GM23248 (cell line): ENCODE results near the gene OR52N2. TPM values are rescaled to one million over a fixed set of nuclear protein-coding genes. Genes with fewer than 3 reads are reported as not detected.

ENCODE experiments used
- DNase-seq: peaks from one replicate; pipeline ENCODE4 v3.0.0-alpha.2; 2015
- H2AFZ ChIP-seq: fragments of 200-600 bp; sonication (generic); 2 replicates; pipeline ENCODE4 v1.6.1; 2016; ENCODE audit warnings: antibody characterized with exemption
- H3F3A ChIP-seq: fragments of 200-600 bp; sonication (generic); 2 replicates; pipeline ENCODE4 v1.6.1; 2016; ENCODE audit warnings: mild to moderate bottlenecking, antibody characterized with exemption, mixed run types; ENCODE audit not compliant: insufficient read depth
- H3K27ac ChIP-seq: fragments of 200-600 bp; sonication (generic); 2 replicates; pipeline ENCODE4 v1.5.1; 2016; ENCODE audit warnings: mild to moderate bottlenecking
- H3K27me3 ChIP-seq: fragments of 200-600 bp; sonication (generic); replicated peaks from 2 replicates; pipeline ENCODE4 v1.6.1; 2016; ENCODE audit warnings: mild to moderate bottlenecking; ENCODE audit not compliant: insufficient read depth
- H3K36me3 ChIP-seq: fragments of 200-600 bp; sonication (generic); 2 replicates; pipeline ENCODE4 v1.6.1; 2016; ENCODE audit warnings: low read depth, mild to moderate bottlenecking
- H3K4me1 ChIP-seq: fragments of 200-600 bp; sonication (generic); 2 replicates; pipeline ENCODE4 v1.6.1; 2016; ENCODE audit warnings: mild to moderate bottlenecking; ENCODE audit not compliant: insufficient read depth
- H3K4me2 ChIP-seq: fragments of 200-600 bp; sonication (generic); one replicate; pipeline ENCODE4 v1.6.1; 2016; ENCODE audit warnings: mild to moderate bottlenecking; ENCODE audit not compliant: unreplicated experiment
- H3K4me3 ChIP-seq: fragments of 200-600 bp; sonication (generic); 2 replicates; pipeline ENCODE4 v1.5.1; 2016; ENCODE audit warnings: mild to moderate bottlenecking
- H3K79me2 ChIP-seq: fragments of 200-600 bp; sonication (generic); 2 replicates; pipeline ENCODE4 v1.6.1; 2016; ENCODE audit warnings: mild to moderate bottlenecking; ENCODE audit not compliant: insufficient read depth
- H3K9ac ChIP-seq: fragments of 200-600 bp; sonication (generic); 2 replicates; pipeline ENCODE4 v1.6.1; 2016; ENCODE audit warnings: mild to moderate bottlenecking
- H3K9me2 ChIP-seq: fragments of 200-600 bp; sonication (generic); 2 replicates; pipeline ENCODE4 v1.6.1; 2016; ENCODE audit warnings: mixed run types, mild to moderate bottlenecking, moderate library complexity; ENCODE audit not compliant: insufficient read depth
- H3K9me3 ChIP-seq: fragments of 200-600 bp; sonication (generic); one replicate; pipeline ENCODE4 v1.6.1; 2017; ENCODE audit warnings: low read depth
- H4K20me1 ChIP-seq: fragments of 200-600 bp; sonication (generic); 2 replicates; pipeline ENCODE4 v1.6.0; 2016; ENCODE audit not compliant: insufficient read depth
- EZH2 ChIP-seq: fragments of 200-600 bp; sonication (generic); IDR thresholded peaks from 2 replicates; pipeline ENCODE4 v1.6.1; 2018; ENCODE audit warnings: antibody characterized with exemption, mild to moderate bottlenecking; ENCODE audit not compliant: insufficient read depth, poor library complexity, severe bottlenecking
- EZH2phosphoT487 ChIP-seq: fragments of 200-600 bp; sonication (generic); IDR thresholded peaks from 2 replicates; pipeline ENCODE4 v1.6.1; 2018; ENCODE audit warnings: antibody characterized with exemption, moderate library complexity, mild to moderate bottlenecking, low read depth; ENCODE audit not compliant: insufficient read depth
- WGBS, 2 experiments: methylation state at CpG; one replicate each; pipeline ENCODE4 v1.1.6; 2015 to 2017; ENCODE audit warnings: low lambda C conversion rate in 2 of 2, low coverage in 1 of 2; ENCODE audit errors: missing lambda C conversion rate in 2 of 2; 5-methylcytosine and 5-hydroxymethylcytosine counted together
- in situ Hi-C: fragments of 300-500 bp; cut with MboI; formaldehyde crosslinking; loops from 2 replicates; pipeline ENCODE4 v1.15.0; 2020
- polyA plus RNA-seq: library from polyadenylated mRNA; unstranded; fragments of >200 nt; fragmentation: Nextera tagmentation; extraction: Ambion mirVana; gene quantifications from 2 replicates; pipeline ENCODE4 v1.2.1, GENCODE V29; 2016
- total RNA-seq: library from RNA; depleted of rRNA; stranded (reverse); fragments of >200 nt; shearing (Covaris generic); gene quantifications from 2 replicates; pipeline ENCODE4 v1.2.3, GENCODE V29; 2014

The OR52N2 gene
- total and polyA plus RNA-seq, 2 experiments from 2014 or later: not detected

DNA sequence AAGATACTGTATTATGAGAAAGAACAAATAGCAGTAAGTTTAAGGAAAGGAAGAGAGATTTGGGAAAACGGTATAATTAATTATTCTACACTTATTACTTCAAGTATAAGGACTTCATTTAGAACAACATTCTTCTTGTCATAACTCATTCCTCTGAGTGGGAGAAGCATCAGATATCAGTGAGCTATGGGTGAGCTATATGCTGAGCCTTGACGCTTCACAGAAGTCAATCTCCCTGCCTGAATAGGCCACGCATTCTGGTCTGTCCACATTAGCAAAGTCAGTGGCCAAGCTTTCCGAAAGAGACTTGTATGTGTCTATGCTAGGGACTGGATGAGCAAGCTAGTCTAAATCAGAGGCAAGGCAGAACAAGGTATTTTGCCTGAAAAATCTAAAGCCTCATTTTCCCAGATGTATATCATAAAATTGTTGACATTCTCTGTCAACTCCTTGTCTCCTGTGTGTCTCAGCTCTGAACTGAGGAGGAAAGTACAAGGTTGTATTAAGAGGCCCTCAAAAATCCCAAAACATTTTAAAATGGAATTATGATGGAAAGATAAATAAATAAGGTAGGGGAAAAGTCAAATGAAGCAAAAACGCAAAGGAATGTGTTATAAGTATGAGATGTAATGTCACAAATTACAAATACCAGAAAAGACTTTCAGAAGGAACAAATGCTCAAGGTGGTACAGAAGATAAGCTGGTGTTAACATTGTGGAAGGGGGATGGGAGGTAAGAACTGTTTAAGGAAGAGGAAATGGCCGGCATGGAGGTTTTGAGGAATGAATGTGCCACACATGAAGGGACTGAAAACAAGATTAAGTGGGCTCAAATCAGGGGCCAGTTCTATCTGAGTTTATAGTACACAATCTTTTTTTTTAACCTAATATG is 1.4 kb downstream of the OR52N2 start:
- Histone ChIP-seq H3K9me2 (no peaks in the 10 kb centered on the region), H3K36me3 (no peaks in the 10 kb centered on the region), H3K4me2 (no peak overlapping the region), H2AFZ (no peak overlapping the region), H4K20me1 (no peaks in the 10 kb centered on the region), H3K79me2 (no peaks in the 10 kb centered on the region), H3K27ac (no peak overlapping the region), H3K9ac (no peak overlapping the region), H3K27me3 (0 out of 2 replicates have a peak, but pooled peaks cover 5% of the 10 kb centered on the region), H3K4me1 (no peaks in the 10 kb centered on the region), H3F3A (no peaks in the 10 kb centered on the region), H3K4me3 (no peak overlapping the region), H3K9me3 (no peaks in the 10 kb centered on the region)
- DNase-seq: no peak
- in situ Hi-C loops: loop anchor here (10.0 kb wide), 1 partner anchor 325 kb away; the partner anchor contains the start of gene OR52D1
- TF ChIP-seq EZH2phosphoT487: no peak
- no peak for TF ChIP-seq EZH2
- 86 to 87% methylated on average over 6 of the region's 6 CpGs for WGBS, 2 experiments

DNA sequence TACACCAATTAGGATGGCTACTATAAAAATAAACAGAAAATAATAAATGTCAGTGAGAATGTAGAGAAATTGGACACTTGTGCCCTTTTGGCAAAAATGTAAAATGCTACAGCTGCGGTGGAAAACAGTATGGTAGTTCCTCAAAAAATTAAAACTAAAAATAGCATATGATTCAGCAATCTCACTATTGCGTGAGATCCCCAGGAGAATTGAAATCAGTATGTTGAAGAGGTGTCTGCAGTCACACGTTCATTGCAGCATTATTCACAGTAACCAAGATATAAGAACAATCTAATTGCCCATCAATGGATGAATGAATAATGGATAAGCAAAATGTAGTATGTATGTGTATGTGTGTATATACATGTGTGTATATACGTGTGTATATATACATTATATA is 6.8 kb downstream of the OR52N2 start:
- TF ChIP-seq EZH2phosphoT487: no peak
- no peak for TF ChIP-seq EZH2
- no peaks in the 10 kb centered on the region for H3K36me3 ChIP-seq
- 23 to 24% methylated on average over 4 of the region's 4 CpGs for WGBS, 2 experiments
- H3K79me2 ChIP-seq: no peaks in the 10 kb centered on the region
- H4K20me1 ChIP-seq: no peaks in the 10 kb centered on the region
- H3K9me2 ChIP-seq: no peaks in the 10 kb centered on the region
- in situ Hi-C loops: no loop called here
- no peak overlapping the region for H3K9ac ChIP-seq
- no peak overlapping the region for H2AFZ ChIP-seq
- H3F3A ChIP-seq: no peaks in the 10 kb centered on the region
- no peak overlapping the region for H3K4me3 ChIP-seq
- H3K4me1 ChIP-seq: no peaks in the 10 kb centered on the region
- H3K27ac ChIP-seq: no peak overlapping the region
- no peaks in the 10 kb centered on the region for H3K27me3 ChIP-seq
- no peaks in the 10 kb centered on the region for H3K9me3 ChIP-seq
- DNase-seq: peak; percentile 29
- H3K4me2 ChIP-seq: no peak overlapping the region

- no peaks in the 10 kb centered on the region for H3K9me2 ChIP-seq
- H3K4me2 ChIP-seq: no peak overlapping the region
- no peaks in the 10 kb centered on the region for H3K36me3 ChIP-seq
- in situ Hi-C loops: no loop called here
- no peak for DNase-seq
- 65 to 76% methylated on average over 1 of the region's 1 CpG for WGBS, 2 experiments
- no peak overlapping the region for H3K27ac ChIP-seq
- no peaks in the 10 kb centered on the region for H3K4me1 ChIP-seq
- no peaks in the 10 kb centered on the region for H3F3A ChIP-seq
- no peak overlapping the region for H2AFZ ChIP-seq
- no peak overlapping the region for H3K4me3 ChIP-seq
- H3K79me2 ChIP-seq: no peaks in the 10 kb centered on the region
- H3K9ac ChIP-seq: no peak overlapping the region
- H4K20me1 ChIP-seq: no peaks in the 10 kb centered on the region
- no peaks in the 10 kb centered on the region for H3K9me3 ChIP-seq
- TF ChIP-seq EZH2phosphoT487 (no peak), EZH2 (no peak)
- H3K27me3 ChIP-seq: 0 out of 2 replicates have a peak, but pooled peaks cover 4% of the 10 kb centered on the region
Observed at GRCh38 chr11:5818245-5818886, 9.6 kb downstream of the OR52N2 start.

- Histone ChIP-seq H3F3A (no peaks in the 10 kb centered on the region), H3K27me3 (no peaks in the 10 kb centered on the region), H3K4me3 (no peak overlapping the region), H3K27ac (no peak overlapping the region), H3K9me3 (no peaks in the 10 kb centered on the region), H2AFZ (no peak overlapping the region), H3K9ac (no peak overlapping the region), H3K4me2 (no peak overlapping the region), H3K79me2 (no peaks in the 10 kb centered on the region), H3K4me1 (no peaks in the 10 kb centered on the region), H3K9me2 (no peaks in the 10 kb centered on the region), H3K36me3 (no peaks in the 10 kb centered on the region), H4K20me1 (no peaks in the 10 kb centered on the region)
- no peak for TF ChIP-seq EZH2
- TF ChIP-seq EZH2phosphoT487: no peak
- in situ Hi-C loops: no loop called here
- 36 to 47% methylated on average over 6 of the region's 6 CpGs for WGBS, 2 experiments
- DNase-seq: no peak
Observed at GRCh38 chr11:5831196-5831829, 22.6 kb downstream of the OR52N2 start.
